Cardiac fibroblast (primary cell): Measurements from ENCODE around the gene C16orf92.

ENCODE experiments used
- DNase-seq, 2 donors: peaks; one replicate each; pipeline versions ENCODE4 v3.0.0 to v3.0.0-alpha.2; 2010; ENCODE audit warnings: low read depth in 2 of 2
- H3K4me3 ChIP-seq, 2 donors: replicated peaks in 1 of 2; 1 replicate in 1 of 2; 2 replicates in 1 of 2; pipeline ENCODE4 v1.5.1; 2011; ENCODE audit warnings: low read depth in 2 of 2, low read length in 2 of 2, mild to moderate bottlenecking in 2 of 2, moderate library complexity in 1 of 2
- TF ChIP-seq, protein P1 (sequence below): IDR thresholded peaks from one replicate; pipeline ENCODE4 v1.5.1; 2011; ENCODE audit warnings: low read depth, mild to moderate bottlenecking, low read length, inconsistent platforms

Gene C16orf92

DNA sequence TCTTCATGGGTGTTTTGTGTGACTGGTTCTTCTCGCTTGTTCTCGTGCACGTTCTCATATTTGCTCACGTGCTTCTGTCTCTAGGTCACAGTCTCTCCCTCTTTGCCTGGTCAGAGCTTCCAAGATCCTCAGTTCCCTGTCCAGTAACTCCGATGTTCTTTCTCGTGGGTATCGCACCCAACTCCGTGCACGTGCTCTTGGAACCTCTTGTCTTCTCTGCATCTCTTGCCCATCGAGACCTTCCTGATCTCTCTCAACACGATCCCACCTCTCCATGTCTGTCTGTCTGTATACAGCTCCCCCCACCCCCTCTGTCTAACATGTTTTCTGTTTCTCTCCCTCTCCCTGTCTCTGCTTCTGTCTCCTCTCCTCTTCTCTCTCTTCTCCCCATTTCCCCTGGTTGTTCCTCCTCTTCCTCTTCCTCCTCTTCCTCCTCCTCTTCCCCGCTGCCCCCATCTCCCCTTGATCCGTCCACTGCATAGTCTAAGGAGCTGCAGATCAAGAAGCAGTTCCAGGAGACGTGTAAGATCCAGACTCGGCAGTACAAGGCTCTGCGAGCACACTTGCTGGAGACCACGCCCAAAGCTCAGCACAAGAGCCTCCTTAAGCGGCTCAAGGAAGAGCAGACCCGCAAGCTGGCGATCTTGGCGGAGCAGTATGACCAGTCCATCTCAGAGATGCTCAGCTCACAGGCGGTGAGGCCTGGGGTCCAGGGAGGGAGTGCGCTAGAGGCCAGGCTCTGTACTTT lies 33.7 kb upstream of the C16orf92 start:
- TF ChIP-seq, protein P1, sequence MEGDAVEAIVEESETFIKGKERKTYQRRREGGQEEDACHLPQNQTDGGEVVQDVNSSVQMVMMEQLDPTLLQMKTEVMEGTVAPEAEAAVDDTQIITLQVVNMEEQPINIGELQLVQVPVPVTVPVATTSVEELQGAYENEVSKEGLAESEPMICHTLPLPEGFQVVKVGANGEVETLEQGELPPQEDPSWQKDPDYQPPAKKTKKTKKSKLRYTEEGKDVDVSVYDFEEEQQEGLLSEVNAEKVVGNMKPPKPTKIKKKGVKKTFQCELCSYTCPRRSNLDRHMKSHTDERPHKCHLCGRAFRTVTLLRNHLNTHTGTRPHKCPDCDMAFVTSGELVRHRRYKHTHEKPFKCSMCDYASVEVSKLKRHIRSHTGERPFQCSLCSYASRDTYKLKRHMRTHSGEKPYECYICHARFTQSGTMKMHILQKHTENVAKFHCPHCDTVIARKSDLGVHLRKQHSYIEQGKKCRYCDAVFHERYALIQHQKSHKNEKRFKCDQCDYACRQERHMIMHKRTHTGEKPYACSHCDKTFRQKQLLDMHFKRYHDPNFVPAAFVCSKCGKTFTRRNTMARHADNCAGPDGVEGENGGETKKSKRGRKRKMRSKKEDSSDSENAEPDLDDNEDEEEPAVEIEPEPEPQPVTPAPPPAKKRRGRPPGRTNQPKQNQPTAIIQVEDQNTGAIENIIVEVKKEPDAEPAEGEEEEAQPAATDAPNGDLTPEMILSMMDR: no peak
- no peak for DNase-seq
- H3K4me3 ChIP-seq: no peak overlapping the region

DNA sequence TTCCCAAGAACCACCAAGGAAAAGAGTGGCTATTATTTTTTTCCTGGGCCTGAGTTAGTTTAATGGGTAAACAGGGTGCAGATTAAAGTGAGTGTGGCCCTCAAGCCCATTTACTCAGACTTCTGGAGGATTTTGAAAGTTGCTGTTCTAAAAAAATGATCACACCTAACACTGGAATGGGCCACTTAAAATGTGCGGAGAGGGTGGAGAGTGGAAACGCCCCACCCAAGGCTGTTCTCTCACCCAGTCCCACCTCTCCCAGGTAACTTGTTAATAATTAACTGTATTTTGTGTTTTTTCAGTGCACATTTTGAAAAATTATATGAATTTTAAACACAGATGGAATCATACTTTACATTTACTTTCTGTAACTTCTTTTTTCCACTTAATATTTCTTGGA lies 33.0 kb upstream of the C16orf92 start:
- no peak for DNase-seq
- TF ChIP-seq, protein P1: no peak
- H3K4me3 ChIP-seq: no peak overlapping the region

DNA sequence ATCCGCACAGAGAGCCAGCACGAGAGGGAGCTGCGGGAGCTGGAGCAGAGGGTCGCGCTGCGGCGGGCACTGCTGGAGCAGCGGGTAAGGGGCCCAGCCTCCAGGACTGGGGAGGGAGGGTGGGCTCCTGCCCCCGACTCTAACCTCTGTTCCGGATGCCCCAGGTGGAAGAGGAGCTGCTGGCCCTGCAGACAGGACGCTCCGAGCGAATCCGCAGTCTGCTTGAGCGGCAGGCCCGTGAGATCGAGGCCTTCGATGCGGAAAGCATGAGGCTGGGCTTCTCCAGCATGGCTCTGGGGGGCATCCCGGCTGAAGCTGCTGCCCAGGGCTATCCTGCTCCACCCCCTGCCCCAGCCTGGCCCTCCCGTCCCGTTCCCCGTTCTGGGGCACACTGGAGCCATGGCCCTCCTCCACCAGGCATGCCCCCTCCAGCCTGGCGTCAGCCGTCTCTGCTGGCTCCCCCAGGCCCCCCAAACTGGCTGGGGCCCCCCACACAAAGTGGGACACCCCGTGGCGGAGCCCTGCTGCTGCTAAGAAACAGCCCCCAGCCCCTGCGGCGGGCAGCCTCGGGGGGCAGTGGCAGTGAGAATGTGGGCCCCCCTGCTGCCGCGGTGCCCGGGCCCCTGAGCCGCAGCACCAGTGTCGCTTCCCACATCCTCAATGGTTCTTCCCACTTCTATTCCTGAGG lies 32.0 kb upstream of the C16orf92 start:
- DNase-seq: no peak
- no peak overlapping the region for H3K4me3 ChIP-seq
- TF ChIP-seq, protein P1: no peak

DNA sequence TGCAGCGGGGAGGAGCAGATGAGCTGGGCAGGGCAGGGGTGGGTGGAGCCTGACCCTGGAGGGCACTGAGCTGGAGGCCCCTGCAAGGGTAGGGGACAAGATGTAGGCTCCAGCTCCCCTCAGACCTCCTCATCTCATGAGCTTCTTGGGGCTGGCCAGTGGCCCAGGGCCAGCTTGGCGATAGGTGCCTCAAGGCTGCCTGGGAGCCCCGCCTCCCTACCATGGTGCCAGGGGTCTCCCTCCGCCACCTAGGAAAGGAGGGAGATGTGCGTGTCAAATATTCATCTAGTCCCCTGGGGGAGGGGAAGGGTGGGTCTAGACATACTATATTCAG lies 31.5 kb upstream of the C16orf92 start:
- TF ChIP-seq, protein P1: no peak
- DNase-seq: no peak
- no peak overlapping the region for H3K4me3 ChIP-seq

DNA sequence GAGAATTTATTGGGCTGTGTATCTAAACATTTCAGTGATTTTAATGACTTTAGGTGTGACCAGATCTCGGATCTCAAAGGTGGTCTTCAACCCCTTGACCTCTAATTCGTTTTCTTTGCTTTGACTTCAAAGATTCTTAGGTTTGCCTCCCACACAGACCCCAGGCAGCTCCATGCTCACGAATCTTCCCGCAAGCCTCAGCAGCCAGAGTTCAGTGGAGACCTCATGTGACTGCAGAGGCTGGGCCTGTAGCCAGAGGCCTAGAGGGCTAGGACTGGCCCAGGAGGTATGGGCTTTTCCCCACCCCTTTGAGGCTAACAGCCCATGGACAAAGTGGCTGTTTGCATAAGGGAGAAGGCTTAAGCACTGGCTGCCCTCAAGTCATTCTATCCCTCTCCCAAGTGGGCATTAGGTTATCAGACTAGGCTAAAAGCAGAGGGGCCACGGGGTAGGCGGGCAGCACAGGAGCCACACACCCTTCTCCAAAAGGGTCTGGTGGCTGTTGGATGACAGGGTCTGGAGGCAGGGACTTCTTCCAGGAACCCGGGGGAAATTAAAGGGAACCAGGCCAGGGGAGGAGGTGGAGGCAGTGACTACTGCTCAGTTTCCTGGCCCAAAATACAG lies 30.5 kb upstream of the C16orf92 start:
- H3K4me3 ChIP-seq: no peak overlapping the region
- DNase-seq: peak in 1 of 2 donors; percentile 64
- TF ChIP-seq, protein P1: no peak

DNA sequence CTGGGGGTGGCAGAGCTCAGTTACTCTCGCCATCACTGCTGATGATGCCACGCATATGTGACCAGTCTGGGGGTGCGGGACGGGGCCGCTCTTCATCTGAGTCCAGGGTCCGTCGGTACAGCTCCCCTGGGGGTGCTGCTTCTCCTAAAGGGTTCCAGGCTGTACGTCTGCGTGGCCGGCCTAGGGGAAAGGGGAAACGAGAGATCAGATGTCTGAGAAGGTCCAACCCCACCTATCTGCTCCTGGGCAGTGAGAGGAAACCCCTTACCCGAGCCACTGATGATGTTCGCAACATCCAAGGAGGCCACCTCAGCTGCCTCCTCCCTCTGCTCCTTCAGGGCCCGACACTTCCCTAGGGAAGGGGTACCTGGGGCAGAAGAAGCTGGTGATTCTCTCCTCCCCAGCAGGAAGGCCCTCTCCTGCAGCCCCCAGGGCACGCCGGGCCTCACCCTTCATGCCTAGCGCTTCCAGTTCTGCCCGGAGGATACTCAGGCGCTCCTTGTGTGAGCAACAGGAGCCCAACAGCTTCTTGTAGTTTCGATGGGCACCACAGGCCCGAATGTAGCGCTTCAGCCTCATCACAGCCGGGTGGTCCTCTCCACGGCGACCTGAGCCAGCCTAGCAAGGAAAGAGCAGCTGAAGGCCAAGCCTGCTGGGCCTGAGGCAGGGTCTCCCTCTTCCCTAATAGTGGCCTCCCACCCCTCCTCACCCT lies 29.7 kb upstream of the C16orf92 start:
- H3K4me3 ChIP-seq: no peak overlapping the region
- TF ChIP-seq, protein P1: no peak
- no peak for DNase-seq
